ENCODE data around the gene TDRD12.

- TF ChIP-seq CTCF (IDR thresholded peaks at IDR 0.05) (no peak), POLR2AphosphoS5 (IDR thresholded peaks at IDR 0.05) (no peak), POLR2A (IDR thresholded peaks at IDR 0.05) (no peak)
These were observed 153.8 kb downstream of the TDRD12 start for GRCh38 chr19:32873247-32873959.
